Neural progenitor cell (in vitro differentiated cells): ENCODE measurements around the gene INSYN2A.

ENCODE experiments used
- EZH2 ChIP-seq: fragments of 200-600 bp; sonication (generic); IDR thresholded peaks from 2 replicates; pipeline ENCODE4 v1.6.1; 2017; ENCODE audit warnings: antibody characterized with exemption, mild to moderate bottlenecking, moderate library complexity
- EZH2phosphoT487 ChIP-seq: fragments of 200-600 bp; sonication (generic); IDR thresholded peaks from 2 replicates; pipeline ENCODE4 v1.6.1; 2017; ENCODE audit warnings: antibody characterized with exemption
- TF ChIP-seq, protein P1 (sequence below): fragments of 200-600 bp; sonication (generic); IDR thresholded peaks from 2 replicates; pipeline ENCODE4 v1.5.1; 2017; ENCODE audit warnings: antibody characterized with exemption, mild to moderate bottlenecking

DNA sequence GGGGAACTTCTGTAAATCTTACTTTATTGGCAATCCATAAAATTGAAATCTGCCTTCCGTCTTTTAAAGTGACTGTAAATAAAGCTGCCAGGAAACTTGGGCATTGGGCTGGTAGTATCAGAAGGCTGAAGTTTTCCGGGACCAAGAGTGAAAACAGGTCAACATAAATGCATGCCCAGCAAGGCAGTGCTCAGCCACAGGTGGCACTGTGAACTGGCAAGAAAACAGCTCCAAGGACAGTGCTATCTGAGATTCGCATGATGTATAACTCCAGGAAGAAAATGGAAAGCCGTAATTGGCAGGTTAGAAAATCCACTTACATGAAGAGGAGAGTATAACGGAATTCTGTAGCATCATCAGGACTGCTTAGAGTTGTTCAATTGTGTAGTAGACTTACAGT lies 1.9 kb upstream of the INSYN2A start:
- TF ChIP-seq, protein P1, sequence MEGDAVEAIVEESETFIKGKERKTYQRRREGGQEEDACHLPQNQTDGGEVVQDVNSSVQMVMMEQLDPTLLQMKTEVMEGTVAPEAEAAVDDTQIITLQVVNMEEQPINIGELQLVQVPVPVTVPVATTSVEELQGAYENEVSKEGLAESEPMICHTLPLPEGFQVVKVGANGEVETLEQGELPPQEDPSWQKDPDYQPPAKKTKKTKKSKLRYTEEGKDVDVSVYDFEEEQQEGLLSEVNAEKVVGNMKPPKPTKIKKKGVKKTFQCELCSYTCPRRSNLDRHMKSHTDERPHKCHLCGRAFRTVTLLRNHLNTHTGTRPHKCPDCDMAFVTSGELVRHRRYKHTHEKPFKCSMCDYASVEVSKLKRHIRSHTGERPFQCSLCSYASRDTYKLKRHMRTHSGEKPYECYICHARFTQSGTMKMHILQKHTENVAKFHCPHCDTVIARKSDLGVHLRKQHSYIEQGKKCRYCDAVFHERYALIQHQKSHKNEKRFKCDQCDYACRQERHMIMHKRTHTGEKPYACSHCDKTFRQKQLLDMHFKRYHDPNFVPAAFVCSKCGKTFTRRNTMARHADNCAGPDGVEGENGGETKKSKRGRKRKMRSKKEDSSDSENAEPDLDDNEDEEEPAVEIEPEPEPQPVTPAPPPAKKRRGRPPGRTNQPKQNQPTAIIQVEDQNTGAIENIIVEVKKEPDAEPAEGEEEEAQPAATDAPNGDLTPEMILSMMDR, result no peak
- TF ChIP-seq EZH2 (no peak), EZH2phosphoT487 (no peak)
